Calu3 (cell line): ENCODE results near the gene TMEM39A. TPM values are rescaled to one million over a fixed set of nuclear protein-coding genes. Genes with fewer than 3 reads are reported as not detected.

Experiments used
- BruUV-seq: library from RNA; stranded (reverse); fragments of 400-500 nt; replicated peaks from 2 replicates; lab custom pipeline; 2021; lab: Mats Ljungman, UMichigan
- CTCF ChIA-PET: fragments of 300-600 bp; sonication (Branson Sonifier 250); formaldehyde crosslinking; loops from one replicate; lab custom pipeline; 2022; ENCODE audit warnings: antibody characterized with exemption; lab: Charles Lee
- DNase-seq: peaks from one replicate; pipeline ENCODE4 v3.0.0; 2022
- H3K27ac Mint-ChIP-seq: one replicate; pipeline ENCODE4 v1.8.0; 2022; ENCODE audit warnings: mixed read lengths; ENCODE audit not compliant: unreplicated experiment
- H3K27me3 Mint-ChIP-seq: one replicate; pipeline ENCODE4 v1.8.0; 2022; ENCODE audit warnings: mixed read lengths; ENCODE audit not compliant: unreplicated experiment
- H3K36me3 Mint-ChIP-seq: one replicate; pipeline ENCODE4 v1.8.0; 2022; ENCODE audit warnings: mild to moderate bottlenecking, moderate library complexity, mixed read lengths; ENCODE audit not compliant: insufficient read depth, unreplicated experiment
- H3K4me1 Mint-ChIP-seq: one replicate; pipeline ENCODE4 v1.8.0; 2022; ENCODE audit warnings: mild to moderate bottlenecking, low read depth, mixed read lengths; ENCODE audit not compliant: unreplicated experiment
- H3K4me3 Mint-ChIP-seq: one replicate; pipeline ENCODE4 v1.8.0; 2022; ENCODE audit warnings: mild to moderate bottlenecking, low read depth, moderate library complexity, mixed read lengths; ENCODE audit not compliant: unreplicated experiment
- H3K9me3 Mint-ChIP-seq: one replicate; pipeline ENCODE4 v1.8.0; 2022; ENCODE audit warnings: low read depth, mixed read lengths; ENCODE audit not compliant: unreplicated experiment
- CTCF ChIP-seq: fragments of 200-600 bp; IDR thresholded peaks from one replicate; pipeline ENCODE4 v1.8.0; 2022; ENCODE audit warnings: antibody characterized with exemption; ENCODE audit not compliant: unreplicated experiment
- intact Hi-C: fragments of 100-400 bp; cut with micrococcal nuclease; formaldehyde crosslinking; loops from one replicate; pipeline ENCODE4 v1.10.0; 2022; ENCODE audit not compliant: unreplicated experiment
- total RNA-seq: library from RNA; stranded (reverse); gene quantifications from 2 replicates; pipeline ENCODE4 v1.2.3, GENCODE V29; 2022

TMEM39A gene
- total RNA-seq, 1 experiment from 2014 or later, result 54.3 TPM

- H3K36me3 Mint-ChIP-seq, result peaks cover 34% of the 10 kb centered on the region
Observed at GRCh38 chr3:119427669-119428068, 35.7 kb downstream of the TMEM39A start.

GRCh38 chr3:119420196-119420595 lies 43.2 kb downstream of the TMEM39A start:
- no peak for TF ChIP-seq CTCF
- CTCF ChIA-PET, result no interaction called here
- no peak overlapping the region for H3K4me3 Mint-ChIP-seq
- intact Hi-C loops, result no loop called here
- H3K4me1 Mint-ChIP-seq, result no peaks in the 10 kb centered on the region
- no peaks in the 10 kb centered on the region for H3K27me3 Mint-ChIP-seq
- no peaks in the 10 kb centered on the region for H3K9me3 Mint-ChIP-seq
- BruUV-seq, result no TSS peak
- H3K36me3 Mint-ChIP-seq, result no peaks in the 10 kb centered on the region
- no peak for DNase-seq
- no peak overlapping the region for H3K27ac Mint-ChIP-seq

More at GRCh38 chr3:119427669-119428068, 35.7 kb downstream of the TMEM39A start:
- no peak overlapping the region for H3K27ac Mint-ChIP-seq
- CTCF ChIA-PET, result no interaction called here
- H3K27me3 Mint-ChIP-seq, result no peaks in the 10 kb centered on the region
- intact Hi-C loops, result no loop called here
- no peak overlapping the region for H3K4me3 Mint-ChIP-seq
- no TSS peak for BruUV-seq
- no peak for TF ChIP-seq CTCF
- DNase-seq, result no peak
- H3K4me1 Mint-ChIP-seq, result no peaks in the 10 kb centered on the region
- peaks cover 23% of the 10 kb centered on the region for H3K9me3 Mint-ChIP-seq

GRCh38 chr3:119418641-119419040 lies 44.8 kb downstream of the TMEM39A start:
- H3K27ac Mint-ChIP-seq, result no peak overlapping the region
- no TSS peak for BruUV-seq
- no peak overlapping the region for H3K4me3 Mint-ChIP-seq
- TF ChIP-seq CTCF, result no peak
- H3K9me3 Mint-ChIP-seq, result no peaks in the 10 kb centered on the region
- CTCF ChIA-PET, result interaction anchor here (0.7 kb wide), 1 partner anchor 35 kb away, joined by 3 read pairs; no protein-coding TSS in a partner anchor
- no peaks in the 10 kb centered on the region for H3K36me3 Mint-ChIP-seq
- H3K27me3 Mint-ChIP-seq, result no peaks in the 10 kb centered on the region
- no peaks in the 10 kb centered on the region for H3K4me1 Mint-ChIP-seq
- intact Hi-C loops, result no loop called here
- DNase-seq, result no peak

GRCh38 chr3:119417771-119418512 lies 45.5 kb downstream of the TMEM39A start:
- Mint-ChIP-seq H3K4me1 (no peaks in the 10 kb centered on the region), H3K36me3 (no peaks in the 10 kb centered on the region), H3K27ac (no peak overlapping the region), H3K9me3 (no peaks in the 10 kb centered on the region), H3K4me3 (no peak overlapping the region), H3K27me3 (no peaks in the 10 kb centered on the region)
- DNase-seq, result no peak
- TF ChIP-seq CTCF, result no peak
- CTCF ChIA-PET, result no interaction called here
- intact Hi-C loops, result no loop called here
- BruUV-seq, result no TSS peak
